IMR-90 (cell line): ENCODE results near the gene TOM1.

ENCODE experiments used
- BHLHE40 ChIP-seq: fragments of 150-350 bp; IDR thresholded peaks from 2 replicates; pipeline ENCODE4 v1.6.1; 2016; ENCODE audit warnings: mild to moderate bottlenecking, low read depth, low read length
- CTCF ChIP-seq: conservative IDR thresholded peaks from 2 replicates; pipeline ENCODE4 v1.5.1; 2012; ENCODE audit warnings: mild to moderate bottlenecking, low read depth, low read length, improper control_type of control experiment
- MAFK ChIP-seq: IDR thresholded peaks from 2 replicates; pipeline ENCODE4 v1.6.1; 2012; ENCODE audit warnings: low read depth, low read length, improper control_type of control experiment
- POLR2A ChIP-seq: IDR thresholded peaks from 2 replicates; pipeline ENCODE4 v1.6.1; 2012; ENCODE audit warnings: mild to moderate bottlenecking, low read depth, low read length
- RCOR1 ChIP-seq: IDR thresholded peaks from 2 replicates; pipeline ENCODE4 v1.6.1; 2012; ENCODE audit warnings: mild to moderate bottlenecking, low read length, improper control_type of control experiment; ENCODE audit not compliant: insufficient replicate concordance
- SMC3 ChIP-seq: fragments of 150-350 bp; IDR thresholded peaks from 2 replicates; pipeline ENCODE4 v1.6.1; 2016; ENCODE audit warnings: low read depth, mild to moderate bottlenecking, antibody characterized with exemption, low read length, moderate library complexity
- USF2 ChIP-seq: fragments of 150-350 bp; IDR thresholded peaks from 2 replicates; pipeline ENCODE4 v1.6.1; 2017; ENCODE audit warnings: mild to moderate bottlenecking, antibody characterized with exemption, low read length, low read depth

GRCh38 chr22:35274154-35274871 lies 25.4 kb upstream of the TOM1 start:
- TF ChIP-seq CTCF (no peak), POLR2A (no peak), SMC3 (no peak), MAFK (no peak), USF2 (no peak), RCOR1 (no peak), BHLHE40 (no peak)
